Keratinocyte (primary cell): ENCODE data around the gene COL6A1.

ENCODE experiments used
- EZH2 ChIP-seq: IDR thresholded peaks from one replicate; pipeline ENCODE4 v1.6.1; 2012; ENCODE audit warnings: inconsistent platforms, mild to moderate bottlenecking, low read length, moderate library complexity
- TF ChIP-seq, protein P1 (sequence below), 3 experiments: IDR thresholded peaks in 1 of 3; conservative IDR thresholded peaks in 1 of 3; optimal IDR thresholded peaks in 1 of 3; 2 replicates in 2 of 3; 3 replicates in 1 of 3; pipeline versions ENCODE3 to v1.5.1; 2011; ENCODE audit warnings: low read length in 3 of 3, mild to moderate bottlenecking in 3 of 3, moderate library complexity in 2 of 3, control low read depth in 1 of 3, inconsistent platforms in 1 of 3; ENCODE audit not compliant: insufficient read depth in 2 of 3; ENCODE audit errors: extremely low read depth in 1 of 3

DNA sequence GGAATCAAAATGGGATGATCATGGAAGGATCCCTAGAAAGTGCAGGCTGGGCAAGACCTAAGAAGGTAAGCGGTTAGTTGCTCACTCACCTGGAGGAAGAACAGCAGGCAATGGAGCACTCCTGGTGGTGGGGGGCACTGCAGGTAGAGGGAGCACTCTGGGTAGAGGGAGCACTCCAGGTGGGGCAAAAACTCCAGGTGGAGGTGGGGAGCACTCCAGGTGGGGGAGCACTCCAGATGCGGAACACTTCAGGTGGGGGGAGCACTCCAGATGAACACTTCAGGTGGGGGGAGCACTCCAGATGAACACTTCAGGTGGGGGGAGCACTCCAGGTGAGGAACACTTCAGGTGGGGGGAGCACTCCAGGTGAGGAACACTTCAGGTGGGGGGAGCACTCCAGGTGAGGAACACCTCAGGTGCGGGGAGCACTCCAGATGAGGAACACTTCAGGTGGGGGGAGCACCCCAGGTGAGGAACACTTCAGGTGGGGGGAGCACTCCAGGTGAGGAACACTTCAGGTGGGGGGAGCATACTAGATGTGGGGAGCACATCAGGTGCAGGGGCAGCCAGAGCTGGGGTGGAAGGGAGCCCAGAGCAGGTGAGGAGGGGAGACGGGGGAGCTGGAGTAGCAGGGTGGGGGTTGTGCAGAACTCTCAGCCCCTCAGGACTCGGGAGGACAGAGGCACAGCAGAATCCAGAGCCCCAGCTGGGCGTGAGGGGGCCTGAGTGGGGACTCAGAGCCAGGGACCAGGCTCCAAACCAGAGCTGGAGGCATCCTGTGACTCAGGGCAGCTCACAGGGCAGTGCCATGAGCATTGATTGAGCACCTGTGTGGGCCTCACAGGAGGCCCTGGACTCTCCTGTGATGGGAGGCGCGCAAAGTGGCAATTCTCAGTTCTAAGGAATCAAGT lies 37.7 kb upstream of the COL6A1 start:
- TF ChIP-seq, protein P1, sequence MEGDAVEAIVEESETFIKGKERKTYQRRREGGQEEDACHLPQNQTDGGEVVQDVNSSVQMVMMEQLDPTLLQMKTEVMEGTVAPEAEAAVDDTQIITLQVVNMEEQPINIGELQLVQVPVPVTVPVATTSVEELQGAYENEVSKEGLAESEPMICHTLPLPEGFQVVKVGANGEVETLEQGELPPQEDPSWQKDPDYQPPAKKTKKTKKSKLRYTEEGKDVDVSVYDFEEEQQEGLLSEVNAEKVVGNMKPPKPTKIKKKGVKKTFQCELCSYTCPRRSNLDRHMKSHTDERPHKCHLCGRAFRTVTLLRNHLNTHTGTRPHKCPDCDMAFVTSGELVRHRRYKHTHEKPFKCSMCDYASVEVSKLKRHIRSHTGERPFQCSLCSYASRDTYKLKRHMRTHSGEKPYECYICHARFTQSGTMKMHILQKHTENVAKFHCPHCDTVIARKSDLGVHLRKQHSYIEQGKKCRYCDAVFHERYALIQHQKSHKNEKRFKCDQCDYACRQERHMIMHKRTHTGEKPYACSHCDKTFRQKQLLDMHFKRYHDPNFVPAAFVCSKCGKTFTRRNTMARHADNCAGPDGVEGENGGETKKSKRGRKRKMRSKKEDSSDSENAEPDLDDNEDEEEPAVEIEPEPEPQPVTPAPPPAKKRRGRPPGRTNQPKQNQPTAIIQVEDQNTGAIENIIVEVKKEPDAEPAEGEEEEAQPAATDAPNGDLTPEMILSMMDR (optimal IDR thresholded peaks at IDR 0.05 in 1 of 3, IDR thresholded peaks at IDR 0.05 in 1 of 3, conservative IDR thresholded peaks at IDR 0.05 in 1 of 3; ENCODE audit: extremely low read depth in 1 of 3, insufficient read depth in 2 of 3, low read length in 3 of 3): no peak
- TF ChIP-seq EZH2: no peak
